ENCODE data around the gene PCDH18. TPM values are rescaled to one million over a fixed set of nuclear protein-coding genes. Genes with fewer than 3 reads are reported as not detected.

The PCDH18 gene
- polyA plus RNA-seq, 3 donors: not detected

DNA sequence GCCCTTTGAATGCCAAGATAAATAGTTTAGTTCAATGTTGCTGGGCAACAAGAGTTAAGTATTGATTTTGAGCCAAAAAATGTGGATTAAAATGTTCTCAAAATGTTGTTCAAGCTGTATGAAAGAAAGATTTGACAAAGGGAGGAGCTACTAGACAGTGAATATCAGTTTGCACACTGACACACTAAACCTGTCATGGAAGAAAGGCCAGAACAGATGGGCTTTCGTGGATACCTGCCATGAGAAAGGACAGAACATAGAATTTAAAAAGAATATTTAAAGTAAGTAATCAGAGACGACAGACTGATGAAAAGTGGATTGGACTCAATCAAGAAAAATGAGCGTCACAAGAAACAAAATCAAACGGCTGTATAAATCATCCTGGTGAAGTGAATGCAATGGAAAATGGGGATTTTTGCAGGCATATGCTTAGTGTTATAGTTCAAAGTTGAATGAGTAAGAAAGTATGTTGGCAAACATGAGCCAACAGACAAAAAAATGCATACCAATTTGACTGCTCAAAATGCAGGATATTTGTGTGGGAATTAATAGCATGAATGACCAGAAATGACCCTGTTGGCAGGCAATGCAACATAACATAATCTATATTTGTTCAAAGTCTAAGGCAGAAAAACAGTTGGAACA, 7.4 kb downstream of the PCDH18 start:
- Mint-ChIP-seq H3K36me3 (no peaks in the 10 kb centered on the region), H3K9me3 (peaks cover 0 to 4% (median 0%) of the 10 kb centered on the region in 7 donors), H3K4me3 (no peak overlapping the region), H3K4me1 (no peaks in the 10 kb centered on the region), H3K27ac (no peak overlapping the region), H3K27me3 (ENCODE audit: low read depth in 3 of 3) (no peaks in the 10 kb centered on the region)
- no peak overlapping the region for H2AFZ ChIP-seq (ENCODE audit: insufficient read depth, low read depth, low read length, poor library complexity, severe bottlenecking)
- no peak for DNase-seq
- intact Hi-C loops (cut with micrococcal nuclease): no loop called here
- no peak overlapping the region for H3K27ac ChIP-seq (ENCODE audit: low read depth in 1 of 2, low read length in 2 of 2)
- 70% methylated on average over 4 of the region's 4 CpGs for WGBS (ENCODE audit: insufficient coverage)
- H3K4me2 ChIP-seq (replicated peaks; ENCODE audit: extremely low read depth, low read length, poor library complexity, severe bottlenecking): no peak overlapping the region
- H3K79me2 ChIP-seq (ENCODE audit: insufficient read depth, low read length): no peaks in the 10 kb centered on the region
- no peaks in the 10 kb centered on the region for H3K27me3 ChIP-seq (ENCODE audit: control insufficient read depth in 2 of 2, insufficient read depth in 2 of 2, low read length in 2 of 2)
- H3K9ac ChIP-seq (ENCODE audit: insufficient read depth, low read length, poor library complexity, severe bottlenecking): no peak overlapping the region
- no peaks in the 10 kb centered on the region for H3K36me3 ChIP-seq (replicated peaks in 1 of 2; ENCODE audit: control insufficient read depth in 1 of 2, insufficient read depth in 2 of 2, low read length in 2 of 2)
- peaks cover 0 to 4% of the 10 kb centered on the region in 2 donors for H3K9me3 ChIP-seq (replicated peaks in 1 of 2; ENCODE audit: control insufficient read depth in 1 of 2, insufficient read depth in 1 of 2, low read length in 2 of 2)
- no peaks in the 10 kb centered on the region for H3K4me1 ChIP-seq (ENCODE audit: control insufficient read depth in 1 of 2, insufficient read depth in 2 of 2, low read length in 2 of 2)
- no peaks in the 10 kb centered on the region for H4K20me1 ChIP-seq (ENCODE audit: insufficient read depth, low read length)
- H3K4me3 ChIP-seq (replicated peaks in 1 of 3; ENCODE audit: low read depth in 2 of 3, low read length in 3 of 3): no peak overlapping the region
- TF ChIP-seq, protein P1, sequence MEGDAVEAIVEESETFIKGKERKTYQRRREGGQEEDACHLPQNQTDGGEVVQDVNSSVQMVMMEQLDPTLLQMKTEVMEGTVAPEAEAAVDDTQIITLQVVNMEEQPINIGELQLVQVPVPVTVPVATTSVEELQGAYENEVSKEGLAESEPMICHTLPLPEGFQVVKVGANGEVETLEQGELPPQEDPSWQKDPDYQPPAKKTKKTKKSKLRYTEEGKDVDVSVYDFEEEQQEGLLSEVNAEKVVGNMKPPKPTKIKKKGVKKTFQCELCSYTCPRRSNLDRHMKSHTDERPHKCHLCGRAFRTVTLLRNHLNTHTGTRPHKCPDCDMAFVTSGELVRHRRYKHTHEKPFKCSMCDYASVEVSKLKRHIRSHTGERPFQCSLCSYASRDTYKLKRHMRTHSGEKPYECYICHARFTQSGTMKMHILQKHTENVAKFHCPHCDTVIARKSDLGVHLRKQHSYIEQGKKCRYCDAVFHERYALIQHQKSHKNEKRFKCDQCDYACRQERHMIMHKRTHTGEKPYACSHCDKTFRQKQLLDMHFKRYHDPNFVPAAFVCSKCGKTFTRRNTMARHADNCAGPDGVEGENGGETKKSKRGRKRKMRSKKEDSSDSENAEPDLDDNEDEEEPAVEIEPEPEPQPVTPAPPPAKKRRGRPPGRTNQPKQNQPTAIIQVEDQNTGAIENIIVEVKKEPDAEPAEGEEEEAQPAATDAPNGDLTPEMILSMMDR (IDR thresholded peaks at IDR 0.05): no peak

DNA sequence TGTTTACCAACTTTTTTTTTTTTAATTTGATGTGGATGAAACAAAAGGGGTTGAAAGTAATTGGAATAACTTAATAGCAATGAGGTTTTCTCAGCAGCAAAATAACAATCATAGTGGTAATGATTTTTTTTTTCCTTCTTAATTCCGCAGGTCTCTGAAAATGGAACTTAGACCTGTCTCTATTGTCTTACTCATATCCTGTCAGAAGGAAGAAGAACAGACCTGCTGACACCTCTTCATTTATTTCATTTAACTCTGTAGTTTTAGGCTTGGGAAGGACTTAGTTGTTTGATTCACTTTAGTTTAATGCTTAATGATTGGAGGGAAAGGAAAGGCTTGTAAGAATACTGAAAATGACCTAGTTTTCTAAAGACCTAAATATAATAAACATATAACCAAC, 9.0 kb downstream of the PCDH18 start:
- Mint-ChIP-seq H3K4me3 (no peak overlapping the region), H3K27ac (no peak overlapping the region), H3K27me3 (ENCODE audit: low read depth in 3 of 3) (no peaks in the 10 kb centered on the region), H3K9me3 (peaks cover 0 to 4% (median 0%) of the 10 kb centered on the region in 7 donors), H3K4me1 (no peaks in the 10 kb centered on the region), H3K36me3 (no peaks in the 10 kb centered on the region)
- H3K9ac ChIP-seq (ENCODE audit: insufficient read depth, low read length, poor library complexity, severe bottlenecking): no peak overlapping the region
- intact Hi-C loops (cut with micrococcal nuclease): no loop called here
- no peaks in the 10 kb centered on the region for H3K79me2 ChIP-seq (ENCODE audit: insufficient read depth, low read length)
- no peak for DNase-seq
- no peaks in the 10 kb centered on the region for H4K20me1 ChIP-seq (ENCODE audit: insufficient read depth, low read length)
- TF ChIP-seq, protein P1 (IDR thresholded peaks at IDR 0.05): no peak
- no CpG with 5 or more reads among the region's 1 CpG for WGBS (ENCODE audit: insufficient coverage)
- H3K4me2 ChIP-seq (replicated peaks; ENCODE audit: extremely low read depth, low read length, poor library complexity, severe bottlenecking): no peak overlapping the region
- H3K27ac ChIP-seq (ENCODE audit: low read depth in 1 of 2, low read length in 2 of 2): no peak overlapping the region
- no peak overlapping the region for H3K4me3 ChIP-seq (replicated peaks in 1 of 3; ENCODE audit: low read depth in 2 of 3, low read length in 3 of 3)
- H3K36me3 ChIP-seq (replicated peaks in 1 of 2; ENCODE audit: control insufficient read depth in 1 of 2, insufficient read depth in 2 of 2, low read length in 2 of 2): no peaks in the 10 kb centered on the region
- no peaks in the 10 kb centered on the region for H3K27me3 ChIP-seq (ENCODE audit: control insufficient read depth in 2 of 2, insufficient read depth in 2 of 2, low read length in 2 of 2)
- peaks cover 0 to 4% of the 10 kb centered on the region in 2 donors for H3K9me3 ChIP-seq (replicated peaks in 1 of 2; ENCODE audit: control insufficient read depth in 1 of 2, insufficient read depth in 1 of 2, low read length in 2 of 2)
- H2AFZ ChIP-seq (ENCODE audit: insufficient read depth, low read depth, low read length, poor library complexity, severe bottlenecking): no peak overlapping the region
- no peaks in the 10 kb centered on the region for H3K4me1 ChIP-seq (ENCODE audit: control insufficient read depth in 1 of 2, insufficient read depth in 2 of 2, low read length in 2 of 2)
